Smooth muscle cell (in vitro differentiated cells): ENCODE data around the gene MPHOSPH10. TPM values are rescaled to one million over a fixed set of nuclear protein-coding genes. Genes with fewer than 3 reads are reported as not detected.

Source experiments
- DNase-seq: peaks from one replicate; lab custom pipeline; 2025; ENCODE audit not compliant: unreplicated experiment; lab: John Stamatoyannopoulos, UW
- H2AFZ ChIP-seq: fragments of 200-600 bp; sonication (generic); 2 replicates; pipeline ENCODE4 v1.6.0; 2016; ENCODE audit warnings: antibody characterized with exemption, low read depth, mild to moderate bottlenecking
- H3F3A ChIP-seq: fragments of 200-600 bp; sonication (generic); 2 replicates; pipeline ENCODE4 v1.6.0; 2017; ENCODE audit warnings: antibody characterized with exemption, low read depth
- H3K27ac ChIP-seq: fragments of 200-600 bp; sonication (generic); 2 replicates; pipeline ENCODE4 v1.5.1; 2016; ENCODE audit warnings: low read depth, mild to moderate bottlenecking
- H3K27me3 ChIP-seq: fragments of 200-600 bp; sonication (generic); 2 replicates; pipeline ENCODE4 v1.6.1; 2016; ENCODE audit warnings: low read depth, mild to moderate bottlenecking
- H3K36me3 ChIP-seq: fragments of 200-600 bp; sonication (generic); 2 replicates; pipeline ENCODE4 v1.5.1; 2016; ENCODE audit warnings: low read depth
- H3K4me1 ChIP-seq: fragments of 200-600 bp; sonication (generic); 2 replicates; pipeline ENCODE4 v1.5.1; 2016; ENCODE audit warnings: low read depth
- H3K4me2 ChIP-seq: fragments of 200-600 bp; sonication (generic); 2 replicates; pipeline ENCODE4 v1.6.0; 2016; ENCODE audit warnings: mild to moderate bottlenecking
- H3K4me3 ChIP-seq: fragments of 200-600 bp; sonication (generic); 2 replicates; pipeline ENCODE4 v1.5.1; 2016; ENCODE audit warnings: mild to moderate bottlenecking
- H3K79me2 ChIP-seq: fragments of 200-600 bp; sonication (generic); 2 replicates; pipeline ENCODE4 v1.6.0; 2016; ENCODE audit warnings: low read depth, mild to moderate bottlenecking
- H3K9ac ChIP-seq: fragments of 200-600 bp; sonication (generic); 2 replicates; pipeline ENCODE4 v1.6.0; 2016; ENCODE audit warnings: low read depth
- H3K9me3 ChIP-seq: fragments of 200-600 bp; sonication (generic); replicated peaks from 2 replicates; pipeline ENCODE4 v1.5.1; 2016; ENCODE audit warnings: low read depth
- H4K20me1 ChIP-seq: fragments of 200-600 bp; sonication (generic); 2 replicates; pipeline ENCODE4 v1.6.0; 2016; ENCODE audit warnings: low read depth
- CTCF ChIP-seq: fragments of 200-600 bp; sonication (generic); IDR thresholded peaks from 2 replicates; pipeline ENCODE4 v1.5.1; 2017; ENCODE audit warnings: borderline replicate concordance, mild to moderate bottlenecking, antibody characterized with exemption; ENCODE audit not compliant: insufficient read depth, poor library complexity, severe bottlenecking
- WGBS: methylation state at CpG from one replicate; pipeline ENCODE4 v1.1.7; 2016; ENCODE audit warnings: low lambda C conversion rate; 5-methylcytosine and 5-hydroxymethylcytosine counted together
- polyA plus RNA-seq: library from polyadenylated mRNA; unstranded; fragments of >200 nt; fragmentation: Nextera tagmentation; extraction: Ambion mirVana; gene quantifications from 2 replicates; pipeline ENCODE4 v1.2.1, GENCODE V29; 2016
- total RNA-seq: library from RNA; depleted of rRNA; stranded (reverse); fragments of >200 nt; gene quantifications from 2 replicates; pipeline ENCODE4 v1.2.3, GENCODE V29; 2014

Gene MPHOSPH10
- total and polyA plus RNA-seq, 2 experiments from 2014 or later, result 27.3 to 49.8 TPM

- peaks cover 19% of the 10 kb centered on the region for H3K4me1 ChIP-seq
- peaks cover 16% of the 10 kb centered on the region for H3K36me3 ChIP-seq
- no peaks in the 10 kb centered on the region for H3K9me3 ChIP-seq
- H3K27ac ChIP-seq, result no peak overlapping the region
- no peak for DNase-seq
- H3K9ac ChIP-seq, result no peak overlapping the region
- TF ChIP-seq CTCF, result no peak
- H3K79me2 ChIP-seq, result peaks cover 50% of the 10 kb centered on the region
- no peak overlapping the region for H3K4me3 ChIP-seq
- H4K20me1 ChIP-seq, result peaks cover 18% of the 10 kb centered on the region
- no peak overlapping the region for H2AFZ ChIP-seq
- H3K27me3 ChIP-seq, result no peaks in the 10 kb centered on the region
- H3F3A ChIP-seq, result no peaks in the 10 kb centered on the region
- H3K4me2 ChIP-seq, result no peak overlapping the region
Measured at GRCh38 chr2:71133603-71134002, 3.2 kb downstream of the MPHOSPH10 start.

GRCh38 chr2:71136174-71136573, 5.7 kb downstream of the MPHOSPH10 start:
- DNase-seq, result no peak
- peaks cover 13% of the 10 kb centered on the region for H3K4me1 ChIP-seq
- no peak overlapping the region for H3K9ac ChIP-seq
- H3F3A ChIP-seq, result no peaks in the 10 kb centered on the region
- no peak overlapping the region for H2AFZ ChIP-seq
- H3K36me3 ChIP-seq, result peaks cover 23% of the 10 kb centered on the region
- H3K27me3 ChIP-seq, result no peaks in the 10 kb centered on the region
- no peak overlapping the region for H3K4me3 ChIP-seq
- TF ChIP-seq CTCF, result no peak
- no peak overlapping the region for H3K27ac ChIP-seq
- peaks cover 33% of the 10 kb centered on the region for H3K79me2 ChIP-seq
- H3K4me2 ChIP-seq, result no peak overlapping the region
- H3K9me3 ChIP-seq, result no peaks in the 10 kb centered on the region
- WGBS, result 94% methylated on average over 3 of the region's 3 CpGs
- H4K20me1 ChIP-seq, result peaks cover 19% of the 10 kb centered on the region

- H3K27me3 ChIP-seq, result no peaks in the 10 kb centered on the region
- WGBS, result 96% methylated on average over 3 of the region's 3 CpGs
- no peak overlapping the region for H2AFZ ChIP-seq
- peaks cover 53% of the 10 kb centered on the region for H3K36me3 ChIP-seq
- H3K4me2 ChIP-seq, result no peak overlapping the region
- H3K9me3 ChIP-seq, result no peaks in the 10 kb centered on the region
- no peak for TF ChIP-seq CTCF
- DNase-seq, result no peak
- H4K20me1 ChIP-seq, result peaks cover 27% of the 10 kb centered on the region
- no peak overlapping the region for H3K9ac ChIP-seq
- no peak overlapping the region for H3K27ac ChIP-seq
- H3K4me3 ChIP-seq, result no peak overlapping the region
- no peaks in the 10 kb centered on the region for H3K4me1 ChIP-seq
- H3F3A ChIP-seq, result peaks cover 6% of the 10 kb centered on the region
- no peaks in the 10 kb centered on the region for H3K79me2 ChIP-seq
Measured at GRCh38 chr2:71143782-71144181, 13.3 kb downstream of the MPHOSPH10 start.

GRCh38 chr2:71148506-71149063, 18.2 kb downstream of the MPHOSPH10 start:
- no peaks in the 10 kb centered on the region for H3K4me1 ChIP-seq
- no peaks in the 10 kb centered on the region for H3K9me3 ChIP-seq
- no peak overlapping the region for H3K9ac ChIP-seq
- H3F3A ChIP-seq, result peaks cover 13% of the 10 kb centered on the region
- 90% methylated on average over 2 of the region's 2 CpGs for WGBS
- H3K4me3 ChIP-seq, result no peak overlapping the region
- no peak for DNase-seq
- peaks cover 42% of the 10 kb centered on the region for H3K36me3 ChIP-seq
- H3K4me2 ChIP-seq, result no peak overlapping the region
- no peaks in the 10 kb centered on the region for H3K27me3 ChIP-seq
- peaks cover 20% of the 10 kb centered on the region for H4K20me1 ChIP-seq
- no peak overlapping the region for H3K27ac ChIP-seq
- H2AFZ ChIP-seq, result no peak overlapping the region
- H3K79me2 ChIP-seq, result no peaks in the 10 kb centered on the region
- no peak for TF ChIP-seq CTCF
